Neutrophil (primary cell): ENCODE data around the gene FGD4.
"Not testable (repeated sequence)": the region's sequence is repeated elsewhere in the genome, so short reads cannot be mapped to it uniquely, and the experiment has no call there.

Experiments used
- H3K27ac ChIP-seq: fragments of 200-600 bp; sonication (generic); 2 replicates; pipeline ENCODE4 v1.5.1; 2016; ENCODE audit warnings: mild to moderate bottlenecking, moderate library complexity
- H3K27me3 ChIP-seq: fragments of 200-600 bp; sonication (generic); 2 replicates; pipeline ENCODE4 v1.6.0; 2016; ENCODE audit warnings: mild to moderate bottlenecking
- H3K36me3 ChIP-seq: fragments of 200-600 bp; sonication (generic); 2 replicates; pipeline ENCODE4 v1.5.1; 2017
- H3K4me1 ChIP-seq, 2 experiments: fragments of 200-600 bp in 1 of 2; sonication (generic) in 1 of 2; 1 replicate in 1 of 2; 2 replicates in 1 of 2; pipeline versions ENCODE4 v1.5.1 to v1.6.1; 2013 to 2016; ENCODE audit warnings: low read depth in 1 of 2, low read length in 1 of 2, mild to moderate bottlenecking in 1 of 2, moderate library complexity in 1 of 2; ENCODE audit not compliant: control insufficient read depth in 1 of 2, insufficient read depth in 1 of 2
- H3K4me3 ChIP-seq, 2 experiments: fragments of 200-600 bp in 1 of 2; sonication (generic) in 1 of 2; 1 replicate in 1 of 2; 2 replicates in 1 of 2; pipeline ENCODE4 v1.5.1; 2013 to 2016; ENCODE audit warnings: low read depth in 1 of 2, low read length in 1 of 2, mild to moderate bottlenecking in 1 of 2, moderate library complexity in 1 of 2
- H3K9me3 ChIP-seq: fragments of 200-600 bp; sonication (generic); 2 replicates; pipeline ENCODE4 v1.5.1; 2016
- CTCF ChIP-seq: fragments of 200-600 bp; sonication (generic); IDR thresholded peaks from 2 replicates; pipeline ENCODE4 v1.5.1; 2016; ENCODE audit warnings: antibody characterized with exemption

Gene FGD4

GRCh38 chr12:32504591-32504990 is 105.2 kb downstream of the FGD4 start:
- Histone ChIP-seq H3K36me3 (no peaks in the 10 kb centered on the region), H3K4me1 (peaks cover 83 to 88% of the 10 kb centered on the region in 2 experiments), H3K4me3 (peak overlapping the region in 1 of 2 experiments; percentile 20), H3K27me3 (no peaks in the 10 kb centered on the region), H3K9me3 (no peaks in the 10 kb centered on the region), H3K27ac (peak overlapping the region; percentile 76)
- TF ChIP-seq CTCF: no peak

DNA sequence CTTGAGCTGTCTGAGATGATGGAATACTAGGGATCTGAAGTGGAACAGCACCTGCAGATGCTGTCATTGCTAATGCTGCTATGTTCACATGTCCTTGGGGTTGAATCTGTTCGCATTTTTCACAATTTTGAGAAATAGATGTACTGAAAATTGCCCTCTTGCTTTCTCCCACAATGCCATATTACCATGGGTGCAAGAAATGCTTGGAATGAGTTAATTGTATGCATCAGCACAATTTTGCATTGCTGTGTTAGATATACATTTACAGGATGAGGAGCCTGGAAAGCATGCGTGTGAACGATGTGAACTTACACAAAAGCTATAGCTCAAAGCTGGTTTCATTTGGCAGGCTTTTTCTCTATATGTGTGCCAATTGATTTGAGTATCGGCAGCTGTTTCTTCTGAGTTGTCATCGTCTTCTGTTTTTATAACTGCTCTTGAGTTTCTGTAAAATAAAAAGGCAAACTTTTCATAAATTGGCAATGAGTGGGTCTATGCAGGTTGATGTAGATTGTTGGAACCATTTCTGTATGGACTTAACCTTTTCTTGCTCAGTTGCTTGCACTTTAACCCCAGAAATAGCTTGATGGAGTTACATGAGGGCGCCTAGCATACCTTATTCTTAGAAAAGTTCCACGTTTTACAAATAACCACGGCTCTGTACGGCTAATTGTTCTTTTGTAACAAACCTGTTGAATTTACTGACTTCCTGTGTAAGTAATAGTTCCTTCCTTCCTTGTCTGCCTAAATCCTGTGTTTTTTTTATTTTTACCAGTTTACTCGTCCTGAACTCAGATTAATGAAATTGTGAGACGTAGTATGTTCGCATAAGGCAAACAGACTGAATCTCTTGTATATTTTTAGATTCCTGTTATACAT is 105.9 kb downstream of the FGD4 start:
- peaks cover 86 to 94% of the 10 kb centered on the region in 2 experiments for H3K4me1 ChIP-seq
- no peaks in the 10 kb centered on the region for H3K36me3 ChIP-seq
- TF ChIP-seq CTCF: no peak
- H3K4me3 ChIP-seq: peak overlapping the region; percentile 24 to 26
- H3K9me3 ChIP-seq: no peaks in the 10 kb centered on the region
- H3K27ac ChIP-seq: peak overlapping the region; percentile 76
- H3K27me3 ChIP-seq: no peaks in the 10 kb centered on the region

DNA sequence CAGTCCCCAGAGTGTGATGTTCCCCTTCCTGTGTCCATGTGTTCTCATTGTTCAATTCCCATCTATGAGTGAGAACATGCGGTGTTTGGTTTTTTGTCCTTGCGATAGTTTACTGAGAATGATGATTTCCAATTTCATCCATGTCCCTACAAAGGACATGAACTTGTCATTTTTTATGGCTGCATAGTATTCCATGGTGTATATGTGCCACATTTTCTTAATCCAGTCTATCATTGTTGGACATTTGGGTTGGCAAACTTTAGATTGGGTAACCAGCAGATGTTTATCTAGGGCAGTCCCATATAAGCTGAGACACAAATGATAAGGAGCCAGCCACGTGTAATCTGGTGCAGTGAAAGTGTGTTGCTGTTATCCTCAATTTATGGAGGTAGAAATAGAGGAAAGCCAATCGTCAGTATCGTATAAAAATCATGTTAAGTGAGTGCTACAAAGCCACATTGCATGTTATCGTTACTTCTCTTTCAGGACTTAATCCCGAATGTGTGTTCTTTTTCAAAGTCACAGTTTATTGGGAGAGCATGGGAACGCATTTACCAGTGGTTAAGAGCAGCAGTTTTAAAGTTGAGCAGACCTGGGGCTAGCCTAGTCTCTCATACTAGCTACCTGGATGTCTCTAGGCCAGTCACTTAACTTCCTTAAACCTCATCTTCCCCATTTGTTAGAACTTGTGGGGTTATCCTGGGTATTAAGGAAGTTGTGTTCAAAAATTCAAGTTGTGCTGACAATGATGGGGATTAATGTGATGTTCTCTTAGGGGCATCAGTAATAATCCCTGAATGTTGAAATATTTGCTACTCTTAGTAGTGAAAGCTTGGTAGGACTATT is 108.0 kb downstream of the FGD4 start:
- H3K27me3 ChIP-seq, H3K9me3 ChIP-seq, H3K36me3 ChIP-seq: not testable (repeated sequence)
- Histone ChIP-seq H3K27ac (peak overlapping the region; percentile 83), H3K4me3 (peak overlapping the region; percentile 1 to 16), H3K4me1 (peaks cover 68 to 84% of the 10 kb centered on the region in 2 experiments)

DNA sequence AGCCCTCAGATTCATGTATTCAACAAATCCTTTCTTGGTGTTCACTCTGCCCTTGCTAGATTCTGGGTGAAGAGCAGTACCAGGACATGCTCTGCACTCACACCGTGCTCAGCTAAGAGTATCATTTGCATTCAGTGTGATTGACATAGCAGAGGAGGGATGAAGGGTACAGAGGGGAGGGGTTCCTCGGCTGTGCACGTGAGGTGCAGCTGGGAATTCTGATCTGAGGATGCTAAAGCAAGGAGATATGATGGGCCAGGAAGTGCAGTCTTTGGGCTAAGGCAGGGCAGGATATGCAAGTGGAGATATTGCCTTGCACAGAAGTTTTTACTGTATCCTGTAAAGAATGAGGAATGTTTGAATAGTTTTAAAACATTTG is 108.6 kb downstream of the FGD4 start:
- no peak for TF ChIP-seq CTCF
- peak overlapping the region; percentile 1 to 16 for H3K4me3 ChIP-seq

GRCh38 chr12:32508626-32509025 is 109.3 kb downstream of the FGD4 start:
- peak overlapping the region; percentile 83 for H3K27ac ChIP-seq
- peaks cover 68 to 84% of the 10 kb centered on the region in 2 experiments for H3K4me1 ChIP-seq
- TF ChIP-seq CTCF: no peak
- H3K36me3 ChIP-seq: no peaks in the 10 kb centered on the region
- no peaks in the 10 kb centered on the region for H3K9me3 ChIP-seq
- H3K4me3 ChIP-seq: no peak overlapping the region
- no peaks in the 10 kb centered on the region for H3K27me3 ChIP-seq

More for the DNA sequence above, 108.6 kb downstream of the FGD4 start:
- H3K9me3 ChIP-seq: no peaks in the 10 kb centered on the region
- peaks cover 68 to 84% of the 10 kb centered on the region in 2 experiments for H3K4me1 ChIP-seq
- H3K27me3 ChIP-seq: no peaks in the 10 kb centered on the region
- no peaks in the 10 kb centered on the region for H3K36me3 ChIP-seq
- peak overlapping the region; percentile 83 for H3K27ac ChIP-seq
